PC-3 (cell line): ENCODE measurements around the gene CRADD. TPM values are rescaled to one million over a fixed set of nuclear protein-coding genes. Genes with fewer than 3 reads are reported as not detected.
"Not testable (repeated sequence)": the region's sequence is repeated elsewhere in the genome, so short reads cannot be mapped to it uniquely, and the experiment has no call there.

Experiments used
- ATAC-seq: fragments of 200-7000 bp; cut with Tn5 transposase; 2 replicates; pipeline ENCODE4 v1.9.1; 2020; ENCODE audit warnings: mild to moderate bottlenecking, moderate library complexity
- BruUV-seq: library from RNA; stranded (reverse); fragments of 400-500 nt; replicated peaks from 2 replicates; lab custom pipeline; 2021; lab: Mats Ljungman, UMichigan
- CTCF ChIA-PET: fragments of 300-600 bp; sonication (Branson Sonifier 250); formaldehyde crosslinking; loops from one replicate; lab custom pipeline; 2022; ENCODE audit warnings: antibody characterized with exemption; lab: Charles Lee
- POLR2A ChIA-PET: fragments of 300-600 bp; sonication (Branson Sonifier 250); formaldehyde crosslinking; loops from one replicate; lab custom pipeline; 2022; ENCODE audit warnings: antibody characterized with exemption; ENCODE audit not compliant: unreplicated experiment; lab: Charles Lee
- DNase-seq: peaks from one replicate; pipeline ENCODE4 v3.0.0-alpha.2; 2015
- H2AFZ ChIP-seq: fragments of 300-600 bp; sonication (generic); 2 replicates; pipeline ENCODE4 v1.6.0; 2016; ENCODE audit warnings: antibody characterized with exemption, low read length
- H3F3A ChIP-seq: fragments of 300-600 bp; sonication (generic); one replicate; pipeline ENCODE4 v1.6.0; 2017; ENCODE audit warnings: antibody characterized with exemption, low read length, control low read depth, mild to moderate bottlenecking; ENCODE audit not compliant: unreplicated experiment
- H3K27ac ChIP-seq: fragments of 300-600 bp; sonication (generic); 2 replicates; pipeline ENCODE4 v1.5.1; 2016; ENCODE audit warnings: mild to moderate bottlenecking, low read length
- H3K27me3 ChIP-seq: fragments of 300-600 bp; sonication (generic); 2 replicates; pipeline ENCODE4 v1.6.1; 2016; ENCODE audit warnings: low read length, mixed read lengths
- H3K36me3 ChIP-seq: fragments of 300-600 bp; sonication (generic); 2 replicates; pipeline ENCODE4 v1.6.1; 2016; ENCODE audit warnings: low read depth, mixed run types, low read length, mixed read lengths
- H3K4me1 ChIP-seq: fragments of 300-600 bp; sonication (generic); 2 replicates; pipeline ENCODE4 v1.5.1; 2016; ENCODE audit warnings: low read length; ENCODE audit not compliant: insufficient read depth
- H3K4me2 ChIP-seq: fragments of 300-600 bp; sonication (generic); 2 replicates; pipeline ENCODE4 v1.6.0; 2016; ENCODE audit warnings: low read length
- H3K4me3 ChIP-seq: fragments of 300-600 bp; sonication (generic); 2 replicates; pipeline ENCODE4 v1.5.1; 2016; ENCODE audit warnings: mild to moderate bottlenecking, low read length, mixed read lengths
- H3K79me2 ChIP-seq: fragments of 300-600 bp; sonication (generic); 2 replicates; pipeline ENCODE4 v1.6.1; 2017; ENCODE audit warnings: low read length, mixed read lengths
- H3K9ac ChIP-seq: fragments of 300-600 bp; sonication (generic); 2 replicates; pipeline ENCODE4 v1.6.0; 2016; ENCODE audit warnings: mild to moderate bottlenecking, low read length
- H3K9me2 ChIP-seq: fragments of 300-600 bp; sonication (generic); replicated peaks from 2 replicates; pipeline ENCODE4 v1.6.1; 2016; ENCODE audit warnings: mixed run types, low read length, mixed read lengths
- H3K9me3 ChIP-seq: fragments of 300-600 bp; sonication (generic); 2 replicates; pipeline ENCODE4 v1.6.1; 2016; ENCODE audit warnings: low read length, mixed read lengths
- H4K20me1 ChIP-seq: fragments of 300-600 bp; sonication (generic); 2 replicates; pipeline ENCODE4 v1.6.1; 2016; ENCODE audit warnings: low read length, mixed read lengths
- EZH2 ChIP-seq: fragments of 300-600 bp; sonication (generic); IDR thresholded peaks from one replicate; pipeline ENCODE4 v1.6.1; 2017; ENCODE audit warnings: antibody characterized with exemption, mild to moderate bottlenecking, low read length; ENCODE audit not compliant: unreplicated experiment
- EZH2phosphoT487 ChIP-seq: fragments of 300-600 bp; sonication (generic); IDR thresholded peaks from 2 replicates; pipeline ENCODE4 v1.6.1; 2018; ENCODE audit warnings: mild to moderate bottlenecking, antibody characterized with exemption, low read length, borderline replicate concordance
- intact Hi-C: fragments of 100-400 bp; cut with micrococcal nuclease; formaldehyde crosslinking; loops from 2 replicates; pipeline ENCODE4 v1.9.0; 2023
- total RNA-seq: library from RNA; depleted of rRNA; stranded (reverse); fragments of >200 nt; gene quantifications from 2 replicates; pipeline ENCODE4 v1.2.3, GENCODE V29; 2014
- TF ChIP-seq, protein P1 (sequence below): fragments of 300-600 bp; sonication (generic); conservative IDR thresholded peaks from 2 replicates; pipeline ENCODE4 v1.5.1; 2017; ENCODE audit warnings: antibody characterized with exemption, low read depth, mild to moderate bottlenecking, low read length

Gene CRADD
- total RNA-seq, 1 experiment from 2014 or later = 11.4 TPM

DNA sequence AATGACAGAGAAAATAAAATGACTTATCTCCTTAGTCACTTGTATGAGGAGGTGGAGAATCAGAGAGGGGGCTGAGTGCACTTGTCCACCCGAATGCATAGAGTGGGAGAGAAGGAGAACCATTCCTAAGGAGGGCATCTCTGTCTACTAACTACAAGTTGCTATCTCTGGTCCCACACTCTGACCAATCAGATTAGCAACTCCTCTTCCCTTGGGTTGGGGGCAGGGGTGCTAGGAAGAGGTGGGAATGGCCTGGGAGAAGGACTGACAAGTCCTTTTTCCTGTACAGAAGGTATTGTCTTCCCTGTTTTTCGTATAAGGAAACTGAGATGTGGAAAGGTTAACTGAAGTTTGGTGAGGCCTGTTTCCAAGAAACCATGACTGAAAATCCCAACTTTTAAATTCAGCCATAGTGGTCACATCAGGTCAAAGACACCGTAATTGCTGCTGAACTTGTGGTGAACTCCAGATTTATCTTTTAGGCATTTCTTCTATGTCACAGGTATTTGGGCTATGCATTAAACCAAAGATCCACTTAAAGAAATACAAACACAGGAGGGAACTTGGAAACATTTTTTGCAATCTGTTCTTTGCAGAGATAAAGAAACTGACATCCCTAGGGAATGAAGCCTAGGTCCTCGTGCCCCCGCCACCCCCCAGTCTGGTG, 207.8 kb downstream of the CRADD start:
- BruUV-seq = no TSS peak

DNA sequence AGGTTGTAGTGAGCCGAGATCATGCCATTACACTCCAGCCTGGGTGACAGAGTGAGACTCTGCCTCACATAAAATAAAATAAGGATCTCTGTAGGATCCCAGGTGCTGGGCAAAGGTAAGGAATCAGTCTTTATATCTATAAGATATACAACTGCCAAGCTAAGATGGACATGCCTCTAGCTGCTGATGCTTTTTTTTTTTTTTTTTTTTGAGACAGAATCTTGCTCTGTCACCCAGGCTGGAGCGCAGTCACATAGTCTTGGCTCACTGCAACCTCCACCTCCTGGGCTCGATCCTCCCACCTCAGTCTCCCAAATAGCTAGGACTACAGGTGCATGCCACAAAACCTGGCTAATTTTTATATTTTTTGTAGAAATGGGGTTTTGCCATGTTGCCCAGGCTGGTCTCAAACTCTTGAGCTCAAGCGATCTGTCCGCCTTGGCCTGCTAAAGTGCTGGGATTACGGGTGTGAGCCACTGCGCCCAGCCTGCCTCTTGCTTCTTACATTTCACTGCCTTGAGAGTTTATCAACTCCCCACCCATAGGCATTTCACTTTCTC, 208.9 kb downstream of the CRADD start:
- H3K4me2 ChIP-seq, H4K20me1 ChIP-seq, H3K4me3 ChIP-seq, H3F3A ChIP-seq, H3K9me3 ChIP-seq, CTCF ChIA-PET, POLR2A ChIA-PET, ATAC-seq, H3K36me3 ChIP-seq, H3K27ac ChIP-seq, DNase-seq, H3K79me2 ChIP-seq, H3K4me1 ChIP-seq, BruUV-seq, H2AFZ ChIP-seq, H3K9me2 ChIP-seq, intact Hi-C loops, H3K27me3 ChIP-seq, H3K9ac ChIP-seq: not testable (repeated sequence)

More for the DNA sequence above, 207.8 kb downstream of the CRADD start:
- H4K20me1 ChIP-seq = no peaks in the 10 kb centered on the region
- H3F3A ChIP-seq = no peaks in the 10 kb centered on the region
- intact Hi-C loops = no loop called here
- 0 out of 2 replicates have a peak, but pooled peaks cover 7% of the 10 kb centered on the region for H3K4me1 ChIP-seq
- CTCF ChIA-PET = no interaction called here
- H3K79me2 ChIP-seq = no peaks in the 10 kb centered on the region
- H3K36me3 ChIP-seq = no peaks in the 10 kb centered on the region
- no peak overlapping the region for H3K9ac ChIP-seq
- no peak overlapping the region for H2AFZ ChIP-seq
- TF ChIP-seq EZH2phosphoT487 (no peak), EZH2 (no peak)
- TF ChIP-seq, protein P1, sequence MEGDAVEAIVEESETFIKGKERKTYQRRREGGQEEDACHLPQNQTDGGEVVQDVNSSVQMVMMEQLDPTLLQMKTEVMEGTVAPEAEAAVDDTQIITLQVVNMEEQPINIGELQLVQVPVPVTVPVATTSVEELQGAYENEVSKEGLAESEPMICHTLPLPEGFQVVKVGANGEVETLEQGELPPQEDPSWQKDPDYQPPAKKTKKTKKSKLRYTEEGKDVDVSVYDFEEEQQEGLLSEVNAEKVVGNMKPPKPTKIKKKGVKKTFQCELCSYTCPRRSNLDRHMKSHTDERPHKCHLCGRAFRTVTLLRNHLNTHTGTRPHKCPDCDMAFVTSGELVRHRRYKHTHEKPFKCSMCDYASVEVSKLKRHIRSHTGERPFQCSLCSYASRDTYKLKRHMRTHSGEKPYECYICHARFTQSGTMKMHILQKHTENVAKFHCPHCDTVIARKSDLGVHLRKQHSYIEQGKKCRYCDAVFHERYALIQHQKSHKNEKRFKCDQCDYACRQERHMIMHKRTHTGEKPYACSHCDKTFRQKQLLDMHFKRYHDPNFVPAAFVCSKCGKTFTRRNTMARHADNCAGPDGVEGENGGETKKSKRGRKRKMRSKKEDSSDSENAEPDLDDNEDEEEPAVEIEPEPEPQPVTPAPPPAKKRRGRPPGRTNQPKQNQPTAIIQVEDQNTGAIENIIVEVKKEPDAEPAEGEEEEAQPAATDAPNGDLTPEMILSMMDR = no peak
- no peaks in the 10 kb centered on the region for H3K9me3 ChIP-seq
- H3K9me2 ChIP-seq = no peaks in the 10 kb centered on the region
- H3K27ac ChIP-seq = no peak overlapping the region
- POLR2A ChIA-PET = no interaction called here
- ATAC-seq (no peak), DNase-seq (no peak)
- H3K4me3 ChIP-seq = no peak overlapping the region
- no peaks in the 10 kb centered on the region for H3K27me3 ChIP-seq
- no peak overlapping the region for H3K4me2 ChIP-seq

DNA sequence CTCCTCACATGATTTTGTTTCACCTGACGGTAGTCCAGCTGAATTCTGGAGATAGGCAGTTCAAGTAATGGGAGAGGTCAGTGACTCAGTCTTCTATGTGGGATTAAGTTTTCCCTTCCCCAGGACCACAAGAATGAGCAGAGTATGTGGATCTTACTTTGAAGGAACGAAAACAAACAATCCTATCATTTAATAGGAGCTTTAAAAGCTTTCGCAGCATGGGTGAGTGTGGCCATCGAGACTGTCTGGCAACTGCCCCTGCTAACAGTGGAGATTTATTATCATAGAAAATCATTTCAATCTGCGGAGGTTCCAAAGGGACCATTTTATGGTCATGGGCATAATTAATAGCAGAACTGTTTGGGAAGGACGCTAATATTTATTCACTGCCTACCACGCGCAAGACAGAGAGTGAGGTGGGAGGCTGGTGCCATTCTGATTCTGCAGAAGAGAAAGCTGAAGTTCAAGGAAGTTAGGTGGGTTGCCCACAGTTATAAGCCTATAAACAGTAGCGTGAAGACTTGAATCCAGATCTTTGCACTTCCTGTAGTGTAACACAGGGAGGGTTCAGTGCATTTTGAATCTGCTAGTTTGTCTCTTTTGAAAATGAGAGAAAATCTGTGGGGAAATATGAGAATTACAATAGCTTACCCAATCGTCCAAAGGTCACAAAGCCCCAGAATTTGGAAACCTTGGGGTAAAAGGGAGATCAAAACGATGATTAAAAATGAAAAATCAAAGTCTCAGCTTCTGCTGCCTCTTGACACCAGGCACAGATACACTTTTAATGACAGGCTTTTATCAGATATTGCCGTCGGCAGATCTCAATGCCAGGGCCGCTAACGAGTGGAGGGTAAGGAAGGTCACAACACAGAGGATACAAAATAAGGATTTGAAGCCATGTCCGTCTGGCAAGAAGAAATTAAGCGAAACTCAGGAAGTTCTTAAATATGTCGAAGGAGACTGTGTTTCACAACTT, 209.6 kb downstream of the CRADD start:
- Histone ChIP-seq H3K9me2 (no peaks in the 10 kb centered on the region), H3K27ac (no peak overlapping the region), H3K27me3 (no peaks in the 10 kb centered on the region), H3K4me3 (no peak overlapping the region), H4K20me1 (no peaks in the 10 kb centered on the region), H3K4me1 (0 out of 2 replicates have a peak, but pooled peaks cover 7% of the 10 kb centered on the region), H3K79me2 (no peaks in the 10 kb centered on the region), H3K4me2 (no peak overlapping the region), H3F3A (no peaks in the 10 kb centered on the region), H3K9me3 (no peaks in the 10 kb centered on the region), H3K9ac (no peak overlapping the region), H3K36me3 (no peaks in the 10 kb centered on the region), H2AFZ (no peak overlapping the region)
- intact Hi-C loops = no loop called here
- DNase-seq (peak; percentile 35), ATAC-seq (peak; percentile 74)
- BruUV-seq = no TSS peak
- POLR2A ChIA-PET = interaction anchor here (0.7 kb wide), 1 partner anchor 87 kb away, joined by 3 read pairs; no protein-coding TSS in a partner anchor
- TF ChIP-seq EZH2 = no peak
- TF ChIP-seq, protein P1 = no peak
- TF ChIP-seq EZH2phosphoT487 = no peak
- CTCF ChIA-PET = no interaction called here
